Activated T-helper 17 cell treated with anti-CD3 and anti-CD28 coated beads, Interleukin-2, amount 50 U/mL, for 72 hours (primary cell): ENCODE measurements around the gene EPB41L3. TPM values are rescaled to one million over a fixed set of nuclear protein-coding genes. Genes with fewer than 3 reads are reported as not detected.

Source experiments
- ATAC-seq: fragments of 150-1000 bp; cut with Tn5 transposase; replicated peaks from 2 replicates; pipeline ENCODE4 v1.10.0; 2021; ENCODE audit warnings: mild to moderate bottlenecking, moderate library complexity
- H3K27ac Mint-ChIP-seq: one replicate; pipeline ENCODE4 v1.8.0; 2022; ENCODE audit warnings: mixed read lengths
- H3K27me3 Mint-ChIP-seq: one replicate; pipeline ENCODE4 v1.8.0; 2022; ENCODE audit warnings: mixed read lengths
- H3K36me3 Mint-ChIP-seq: one replicate; pipeline ENCODE4 v1.8.0; 2022; ENCODE audit warnings: low read depth, mild to moderate bottlenecking, mixed read lengths
- H3K4me1 Mint-ChIP-seq: one replicate; pipeline ENCODE4 v1.8.0; 2022; ENCODE audit warnings: mixed read lengths
- H3K4me3 Mint-ChIP-seq: one replicate; pipeline ENCODE4 v1.8.0; 2022; ENCODE audit warnings: mild to moderate bottlenecking, mixed read lengths
- H3K9me3 Mint-ChIP-seq: one replicate; pipeline ENCODE4 v1.8.0; 2022; ENCODE audit warnings: mixed read lengths
- total RNA-seq, 2 donors: library from RNA; stranded (reverse); gene quantifications; one replicate each; pipeline ENCODE4 v1.2.3, GENCODE V29; 2022

Gene EPB41L3
- total RNA-seq, 2 donors from 2014 or later, result 0.09 to 0.13 TPM

GRCh38 chr18:5463390-5463789 lies 80.4 kb downstream of the EPB41L3 start:
- Mint-ChIP-seq H3K4me1 (no peaks in the 10 kb centered on the region), H3K36me3 (no peaks in the 10 kb centered on the region), H3K27me3 (peaks cover 12% of the 10 kb centered on the region), H3K4me3 (no peak overlapping the region), H3K27ac (no peak overlapping the region), H3K9me3 (no peaks in the 10 kb centered on the region)
- no peak for ATAC-seq

GRCh38 chr18:5462227-5462626 lies 81.6 kb downstream of the EPB41L3 start:
- no peak overlapping the region for H3K4me3 Mint-ChIP-seq
- no peak for ATAC-seq
- peaks cover 12% of the 10 kb centered on the region for H3K27me3 Mint-ChIP-seq
- no peaks in the 10 kb centered on the region for H3K9me3 Mint-ChIP-seq
- no peak overlapping the region for H3K27ac Mint-ChIP-seq
- no peaks in the 10 kb centered on the region for H3K36me3 Mint-ChIP-seq
- no peaks in the 10 kb centered on the region for H3K4me1 Mint-ChIP-seq

GRCh38 chr18:5461041-5461440 lies 82.8 kb downstream of the EPB41L3 start:
- no peaks in the 10 kb centered on the region for H3K9me3 Mint-ChIP-seq
- H3K36me3 Mint-ChIP-seq, result no peaks in the 10 kb centered on the region
- no peaks in the 10 kb centered on the region for H3K4me1 Mint-ChIP-seq
- H3K4me3 Mint-ChIP-seq, result no peak overlapping the region
- H3K27me3 Mint-ChIP-seq, result peaks cover 12% of the 10 kb centered on the region
- no peak overlapping the region for H3K27ac Mint-ChIP-seq
- no peak for ATAC-seq

GRCh38 chr18:5457462-5457957 lies 86.3 kb downstream of the EPB41L3 start:
- Mint-ChIP-seq H3K27ac (peak overlapping the region; percentile 50), H3K4me1 (no peaks in the 10 kb centered on the region), H3K27me3 (no peaks in the 10 kb centered on the region), H3K36me3 (no peaks in the 10 kb centered on the region), H3K9me3 (no peaks in the 10 kb centered on the region), H3K4me3 (peak overlapping the region; percentile 62)
- ATAC-seq, result peak; percentile 43

- H3K36me3 Mint-ChIP-seq, result no peaks in the 10 kb centered on the region
- H3K27ac Mint-ChIP-seq, result peak overlapping the region; percentile 50
- H3K4me1 Mint-ChIP-seq, result no peaks in the 10 kb centered on the region
- H3K27me3 Mint-ChIP-seq, result no peaks in the 10 kb centered on the region
- H3K4me3 Mint-ChIP-seq, result peak overlapping the region; percentile 62
- ATAC-seq, result peak; percentile 74
- H3K9me3 Mint-ChIP-seq, result no peaks in the 10 kb centered on the region
Observed at GRCh38 chr18:5456577-5457461, 87.0 kb downstream of the EPB41L3 start.

- no peaks in the 10 kb centered on the region for H3K9me3 Mint-ChIP-seq
- H3K4me1 Mint-ChIP-seq, result no peaks in the 10 kb centered on the region
- no peaks in the 10 kb centered on the region for H3K36me3 Mint-ChIP-seq
- no peak for ATAC-seq
- H3K4me3 Mint-ChIP-seq, result peak overlapping the region; percentile 62
- no peak overlapping the region for H3K27ac Mint-ChIP-seq
- H3K27me3 Mint-ChIP-seq, result peaks cover 5% of the 10 kb centered on the region
Observed at GRCh38 chr18:5455674-5456073, 88.1 kb downstream of the EPB41L3 start.

- ATAC-seq, result no peak
Observed at GRCh38 chr18:5452943-5453443, 90.8 kb downstream of the EPB41L3 start.

GRCh38 chr18:5451871-5452270 lies 91.9 kb downstream of the EPB41L3 start:
- no peak for ATAC-seq
- Mint-ChIP-seq H3K4me3 (no peak overlapping the region), H3K27me3 (peaks cover 14% of the 10 kb centered on the region), H3K9me3 (no peaks in the 10 kb centered on the region), H3K4me1 (no peaks in the 10 kb centered on the region), H3K27ac (no peak overlapping the region), H3K36me3 (no peaks in the 10 kb centered on the region)

More at GRCh38 chr18:5452943-5453443, 90.8 kb downstream of the EPB41L3 start:
- Mint-ChIP-seq H3K36me3 (no peaks in the 10 kb centered on the region), H3K27ac (no peak overlapping the region), H3K4me1 (no peaks in the 10 kb centered on the region), H3K4me3 (no peak overlapping the region), H3K27me3 (peaks cover 13% of the 10 kb centered on the region), H3K9me3 (no peaks in the 10 kb centered on the region)

GRCh38 chr18:5451150-5451549 lies 92.6 kb downstream of the EPB41L3 start:
- H3K27me3 Mint-ChIP-seq, result peaks cover 14% of the 10 kb centered on the region
- no peak overlapping the region for H3K4me3 Mint-ChIP-seq
- no peak overlapping the region for H3K27ac Mint-ChIP-seq
- no peaks in the 10 kb centered on the region for H3K4me1 Mint-ChIP-seq
- H3K9me3 Mint-ChIP-seq, result no peaks in the 10 kb centered on the region
- H3K36me3 Mint-ChIP-seq, result no peaks in the 10 kb centered on the region
- no peak for ATAC-seq

- no peaks in the 10 kb centered on the region for H3K4me1 Mint-ChIP-seq
Observed at GRCh38 chr18:5449858-5450509, 93.8 kb downstream of the EPB41L3 start.

GRCh38 chr18:5447442-5447841 lies 96.4 kb downstream of the EPB41L3 start:
- Mint-ChIP-seq H3K27ac (no peak overlapping the region), H3K4me3 (no peak overlapping the region), H3K27me3 (peaks cover 14% of the 10 kb centered on the region), H3K36me3 (no peaks in the 10 kb centered on the region), H3K4me1 (no peaks in the 10 kb centered on the region), H3K9me3 (no peaks in the 10 kb centered on the region)
- ATAC-seq, result no peak

More at GRCh38 chr18:5449858-5450509, 93.8 kb downstream of the EPB41L3 start:
- Mint-ChIP-seq H3K27ac (no peak overlapping the region), H3K36me3 (no peaks in the 10 kb centered on the region), H3K27me3 (peaks cover 14% of the 10 kb centered on the region), H3K9me3 (no peaks in the 10 kb centered on the region), H3K4me3 (no peak overlapping the region)
- no peak for ATAC-seq

GRCh38 chr18:5444847-5445246 lies 99.0 kb downstream of the EPB41L3 start:
- Mint-ChIP-seq H3K27ac (no peak overlapping the region), H3K4me3 (no peak overlapping the region), H3K36me3 (no peaks in the 10 kb centered on the region), H3K9me3 (no peaks in the 10 kb centered on the region), H3K4me1 (no peaks in the 10 kb centered on the region), H3K27me3 (peaks cover 5% of the 10 kb centered on the region)
- ATAC-seq, result no peak

GRCh38 chr18:5444269-5444668 lies 99.5 kb downstream of the EPB41L3 start:
- peaks cover 5% of the 10 kb centered on the region for H3K27me3 Mint-ChIP-seq
- H3K36me3 Mint-ChIP-seq, result no peaks in the 10 kb centered on the region
- ATAC-seq, result no peak
- no peaks in the 10 kb centered on the region for H3K9me3 Mint-ChIP-seq
- no peak overlapping the region for H3K4me3 Mint-ChIP-seq
- no peak overlapping the region for H3K27ac Mint-ChIP-seq
- H3K4me1 Mint-ChIP-seq, result no peaks in the 10 kb centered on the region

- Mint-ChIP-seq H3K36me3 (no peaks in the 10 kb centered on the region), H3K27me3 (no peaks in the 10 kb centered on the region)
- ATAC-seq, result no peak
Observed at GRCh38 chr18:5439986-5440696, 103.7 kb downstream of the EPB41L3 start.

More at GRCh38 chr18:5439986-5440696, 103.7 kb downstream of the EPB41L3 start:
- Mint-ChIP-seq H3K4me1 (no peaks in the 10 kb centered on the region), H3K27ac (no peak overlapping the region), H3K9me3 (no peaks in the 10 kb centered on the region), H3K4me3 (no peak overlapping the region)
